PC-3 (cell line): ENCODE data around the gene MSI2. TPM values are rescaled to one million over a fixed set of nuclear protein-coding genes. Genes with fewer than 3 reads are reported as not detected.

ENCODE experiments used
- ATAC-seq: fragments of 200-7000 bp; cut with Tn5 transposase; 2 replicates; pipeline ENCODE4 v1.9.1; 2020; ENCODE audit warnings: mild to moderate bottlenecking, moderate library complexity
- BruUV-seq: library from RNA; stranded (reverse); fragments of 400-500 nt; replicated peaks from 2 replicates; lab custom pipeline; 2021; lab: Mats Ljungman, UMichigan
- CTCF ChIA-PET: fragments of 300-600 bp; sonication (Branson Sonifier 250); formaldehyde crosslinking; loops from one replicate; lab custom pipeline; 2022; ENCODE audit warnings: antibody characterized with exemption; lab: Charles Lee
- POLR2A ChIA-PET: fragments of 300-600 bp; sonication (Branson Sonifier 250); formaldehyde crosslinking; loops from one replicate; lab custom pipeline; 2022; ENCODE audit warnings: antibody characterized with exemption; ENCODE audit not compliant: unreplicated experiment; lab: Charles Lee
- DNase-seq: peaks from one replicate; pipeline ENCODE4 v3.0.0-alpha.2; 2015
- H2AFZ ChIP-seq: fragments of 300-600 bp; sonication (generic); 2 replicates; pipeline ENCODE4 v1.6.0; 2016; ENCODE audit warnings: antibody characterized with exemption, low read length
- H3F3A ChIP-seq: fragments of 300-600 bp; sonication (generic); one replicate; pipeline ENCODE4 v1.6.0; 2017; ENCODE audit warnings: antibody characterized with exemption, low read length, control low read depth, mild to moderate bottlenecking; ENCODE audit not compliant: unreplicated experiment
- H3K27ac ChIP-seq: fragments of 300-600 bp; sonication (generic); 2 replicates; pipeline ENCODE4 v1.5.1; 2016; ENCODE audit warnings: mild to moderate bottlenecking, low read length
- H3K27me3 ChIP-seq: fragments of 300-600 bp; sonication (generic); 2 replicates; pipeline ENCODE4 v1.6.1; 2016; ENCODE audit warnings: low read length, mixed read lengths
- H3K36me3 ChIP-seq: fragments of 300-600 bp; sonication (generic); 2 replicates; pipeline ENCODE4 v1.6.1; 2016; ENCODE audit warnings: low read depth, mixed run types, low read length, mixed read lengths
- H3K4me1 ChIP-seq: fragments of 300-600 bp; sonication (generic); 2 replicates; pipeline ENCODE4 v1.5.1; 2016; ENCODE audit warnings: low read length; ENCODE audit not compliant: insufficient read depth
- H3K4me2 ChIP-seq: fragments of 300-600 bp; sonication (generic); 2 replicates; pipeline ENCODE4 v1.6.0; 2016; ENCODE audit warnings: low read length
- H3K4me3 ChIP-seq: fragments of 300-600 bp; sonication (generic); 2 replicates; pipeline ENCODE4 v1.5.1; 2016; ENCODE audit warnings: mild to moderate bottlenecking, low read length, mixed read lengths
- H3K79me2 ChIP-seq: fragments of 300-600 bp; sonication (generic); 2 replicates; pipeline ENCODE4 v1.6.1; 2017; ENCODE audit warnings: low read length, mixed read lengths
- H3K9ac ChIP-seq: fragments of 300-600 bp; sonication (generic); 2 replicates; pipeline ENCODE4 v1.6.0; 2016; ENCODE audit warnings: mild to moderate bottlenecking, low read length
- H3K9me2 ChIP-seq: fragments of 300-600 bp; sonication (generic); replicated peaks from 2 replicates; pipeline ENCODE4 v1.6.1; 2016; ENCODE audit warnings: mixed run types, low read length, mixed read lengths
- H3K9me3 ChIP-seq: fragments of 300-600 bp; sonication (generic); 2 replicates; pipeline ENCODE4 v1.6.1; 2016; ENCODE audit warnings: low read length, mixed read lengths
- H4K20me1 ChIP-seq: fragments of 300-600 bp; sonication (generic); 2 replicates; pipeline ENCODE4 v1.6.1; 2016; ENCODE audit warnings: low read length, mixed read lengths
- EZH2 ChIP-seq: fragments of 300-600 bp; sonication (generic); IDR thresholded peaks from one replicate; pipeline ENCODE4 v1.6.1; 2017; ENCODE audit warnings: antibody characterized with exemption, mild to moderate bottlenecking, low read length; ENCODE audit not compliant: unreplicated experiment
- EZH2phosphoT487 ChIP-seq: fragments of 300-600 bp; sonication (generic); IDR thresholded peaks from 2 replicates; pipeline ENCODE4 v1.6.1; 2018; ENCODE audit warnings: mild to moderate bottlenecking, antibody characterized with exemption, low read length, borderline replicate concordance
- intact Hi-C: fragments of 100-400 bp; cut with micrococcal nuclease; formaldehyde crosslinking; loops from 2 replicates; pipeline ENCODE4 v1.9.0; 2023
- total RNA-seq: library from RNA; depleted of rRNA; stranded (reverse); fragments of >200 nt; gene quantifications from 2 replicates; pipeline ENCODE4 v1.2.3, GENCODE V29; 2014
- TF ChIP-seq, protein P1 (sequence below): fragments of 300-600 bp; sonication (generic); conservative IDR thresholded peaks from 2 replicates; pipeline ENCODE4 v1.5.1; 2017; ENCODE audit warnings: antibody characterized with exemption, low read depth, mild to moderate bottlenecking, low read length

MSI2 gene
- total RNA-seq, 1 experiment from 2014 or later, result 54.7 TPM

- Histone ChIP-seq H2AFZ (no peak overlapping the region), H3K9me3 (no peaks in the 10 kb centered on the region), H3K36me3 (no peaks in the 10 kb centered on the region), H3K4me2 (no peak overlapping the region), H3K9me2 (no peaks in the 10 kb centered on the region), H3F3A (no peaks in the 10 kb centered on the region), H3K9ac (no peak overlapping the region), H3K79me2 (no peaks in the 10 kb centered on the region), H3K4me1 (no peaks in the 10 kb centered on the region), H3K4me3 (no peak overlapping the region), H3K27ac (no peak overlapping the region), H4K20me1 (no peaks in the 10 kb centered on the region), H3K27me3 (peaks cover 82% of the 10 kb centered on the region)
- TF ChIP-seq, protein P1, sequence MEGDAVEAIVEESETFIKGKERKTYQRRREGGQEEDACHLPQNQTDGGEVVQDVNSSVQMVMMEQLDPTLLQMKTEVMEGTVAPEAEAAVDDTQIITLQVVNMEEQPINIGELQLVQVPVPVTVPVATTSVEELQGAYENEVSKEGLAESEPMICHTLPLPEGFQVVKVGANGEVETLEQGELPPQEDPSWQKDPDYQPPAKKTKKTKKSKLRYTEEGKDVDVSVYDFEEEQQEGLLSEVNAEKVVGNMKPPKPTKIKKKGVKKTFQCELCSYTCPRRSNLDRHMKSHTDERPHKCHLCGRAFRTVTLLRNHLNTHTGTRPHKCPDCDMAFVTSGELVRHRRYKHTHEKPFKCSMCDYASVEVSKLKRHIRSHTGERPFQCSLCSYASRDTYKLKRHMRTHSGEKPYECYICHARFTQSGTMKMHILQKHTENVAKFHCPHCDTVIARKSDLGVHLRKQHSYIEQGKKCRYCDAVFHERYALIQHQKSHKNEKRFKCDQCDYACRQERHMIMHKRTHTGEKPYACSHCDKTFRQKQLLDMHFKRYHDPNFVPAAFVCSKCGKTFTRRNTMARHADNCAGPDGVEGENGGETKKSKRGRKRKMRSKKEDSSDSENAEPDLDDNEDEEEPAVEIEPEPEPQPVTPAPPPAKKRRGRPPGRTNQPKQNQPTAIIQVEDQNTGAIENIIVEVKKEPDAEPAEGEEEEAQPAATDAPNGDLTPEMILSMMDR, result no peak
- TF ChIP-seq EZH2, result no peak
- no peak for TF ChIP-seq EZH2phosphoT487
- no TSS peak for BruUV-seq
- ChIA-PET POLR2A (no interaction called here), CTCF (no interaction called here)
- intact Hi-C loops, result no loop called here
- DNase-seq, result no peak
- no peak for ATAC-seq
These were observed 462.6 kb downstream of the MSI2 start for GRCh38 chr17:57718878-57719277.

- ATAC-seq, result no peak
- TF ChIP-seq EZH2phosphoT487, result no peak
- TF ChIP-seq, protein P1, result no peak
- TF ChIP-seq EZH2, result no peak
- Histone ChIP-seq H4K20me1 (no peaks in the 10 kb centered on the region), H3K9me2 (no peaks in the 10 kb centered on the region), H3K9ac (no peak overlapping the region), H3K27me3 (peaks cover 67% of the 10 kb centered on the region), H3K27ac (no peak overlapping the region), H3K4me2 (no peak overlapping the region), H3K9me3 (no peaks in the 10 kb centered on the region), H3K36me3 (no peaks in the 10 kb centered on the region), H2AFZ (no peak overlapping the region), H3K79me2 (no peaks in the 10 kb centered on the region), H3F3A (no peaks in the 10 kb centered on the region), H3K4me1 (no peaks in the 10 kb centered on the region), H3K4me3 (no peak overlapping the region)
- intact Hi-C loops, result no loop called here
- ChIA-PET CTCF (no interaction called here), POLR2A (no interaction called here)
- BruUV-seq, result no TSS peak
- no peak for DNase-seq
These were observed 464.2 kb downstream of the MSI2 start for GRCh38 chr17:57720386-57721035.

GRCh38 chr17:57721967-57722703, 465.8 kb downstream of the MSI2 start:
- DNase-seq (no peak), ATAC-seq (no peak)
- no peaks in the 10 kb centered on the region for H3F3A ChIP-seq
- H3K36me3 ChIP-seq, result no peaks in the 10 kb centered on the region
- peaks cover 56% of the 10 kb centered on the region for H3K27me3 ChIP-seq
- H2AFZ ChIP-seq, result no peak overlapping the region
- H3K9ac ChIP-seq, result no peak overlapping the region
- CTCF ChIA-PET, result no interaction called here
- no TSS peak for BruUV-seq
- intact Hi-C loops, result no loop called here
- no peaks in the 10 kb centered on the region for H3K9me3 ChIP-seq
- POLR2A ChIA-PET, result no interaction called here
- TF ChIP-seq EZH2 (no peak), EZH2phosphoT487 (no peak)
- TF ChIP-seq, protein P1, result no peak
- H3K4me2 ChIP-seq, result no peak overlapping the region
- H3K79me2 ChIP-seq, result no peaks in the 10 kb centered on the region
- H4K20me1 ChIP-seq, result no peaks in the 10 kb centered on the region
- H3K9me2 ChIP-seq, result no peaks in the 10 kb centered on the region
- H3K27ac ChIP-seq, result no peak overlapping the region
- no peaks in the 10 kb centered on the region for H3K4me1 ChIP-seq
- no peak overlapping the region for H3K4me3 ChIP-seq
